Neural crest cell (in vitro differentiated cells): ENCODE measurements around the gene UBE2U. TPM values are rescaled to one million over a fixed set of nuclear protein-coding genes. Genes with fewer than 3 reads are reported as not detected.

ENCODE experiments used
- DNase-seq: peaks from one replicate; pipeline ENCODE4 v3.0.0; 2021; ENCODE audit warnings: low read depth, mixed read lengths, low spot score
- H3K27ac Mint-ChIP-seq: one replicate; pipeline ENCODE4 v1.8.0; 2021; ENCODE audit warnings: mild to moderate bottlenecking, mixed read lengths; ENCODE audit not compliant: unreplicated experiment
- H3K27me3 Mint-ChIP-seq: 2 replicates; pipeline ENCODE4 v1.8.0; 2021; ENCODE audit warnings: low read depth, mild to moderate bottlenecking, mixed read lengths
- H3K36me3 Mint-ChIP-seq: 2 replicates; pipeline ENCODE4 v1.8.0; 2021; ENCODE audit warnings: low read depth, mild to moderate bottlenecking, mixed read lengths
- H3K4me1 Mint-ChIP-seq: 2 replicates; pipeline ENCODE4 v1.8.0; 2021; ENCODE audit warnings: mixed read lengths
- H3K4me3 Mint-ChIP-seq: one replicate; pipeline ENCODE4 v1.8.0; 2021; ENCODE audit warnings: mild to moderate bottlenecking, mixed read lengths
- H3K9me3 Mint-ChIP-seq: 2 replicates; pipeline ENCODE4 v1.8.0; 2021; ENCODE audit warnings: mixed read lengths
- CTCF ChIP-seq: fragments of 200-600 bp; sonication (generic); conservative IDR thresholded peaks from 2 replicates; pipeline ENCODE4 v1.5.0; 2021; ENCODE audit warnings: antibody characterized with exemption, mild to moderate bottlenecking
- total RNA-seq: library from RNA; stranded (reverse); gene quantifications from 2 replicates; pipeline ENCODE4 v1.2.1, GENCODE V29; 2021

UBE2U gene
- total RNA-seq, 1 donor from 2014 or later, result not detected

- Mint-ChIP-seq H3K27ac (no peak overlapping the region), H3K27me3 (no peaks in the 10 kb centered on the region), H3K36me3 (no peaks in the 10 kb centered on the region), H3K4me1 (peaks cover 6% of the 10 kb centered on the region), H3K9me3 (peaks cover 5% of the 10 kb centered on the region), H3K4me3 (no peak overlapping the region)
- DNase-seq, result no peak
- TF ChIP-seq CTCF, result no peak
Measured at GRCh38 chr1:64312431-64312830, 109.0 kb downstream of the UBE2U start.

- Mint-ChIP-seq H3K4me1 (no peaks in the 10 kb centered on the region), H3K9me3 (peaks cover 5% of the 10 kb centered on the region), H3K27me3 (no peaks in the 10 kb centered on the region), H3K4me3 (no peak overlapping the region), H3K27ac (no peak overlapping the region), H3K36me3 (no peaks in the 10 kb centered on the region)
- no peak for TF ChIP-seq CTCF
- DNase-seq, result no peak
Measured at GRCh38 chr1:64315402-64315801, 112.0 kb downstream of the UBE2U start.
